CD4-positive, alpha-beta T cell treated with Interleukin-17A for 1 hour (primary cell): ENCODE data around the gene PRRT3.
"Not testable (repeated sequence)": the region's sequence is repeated elsewhere in the genome, so short reads cannot be mapped to it uniquely, and the experiment has no call there.

Experiments
- DNase-seq: peaks from one replicate; pipeline ENCODE4 v3.0.0-alpha.2; 2020

PRRT3 gene

GRCh38 chr3:9897408-9898372 is 54.5 kb downstream of the PRRT3 start:
- no peak for DNase-seq

DNA sequence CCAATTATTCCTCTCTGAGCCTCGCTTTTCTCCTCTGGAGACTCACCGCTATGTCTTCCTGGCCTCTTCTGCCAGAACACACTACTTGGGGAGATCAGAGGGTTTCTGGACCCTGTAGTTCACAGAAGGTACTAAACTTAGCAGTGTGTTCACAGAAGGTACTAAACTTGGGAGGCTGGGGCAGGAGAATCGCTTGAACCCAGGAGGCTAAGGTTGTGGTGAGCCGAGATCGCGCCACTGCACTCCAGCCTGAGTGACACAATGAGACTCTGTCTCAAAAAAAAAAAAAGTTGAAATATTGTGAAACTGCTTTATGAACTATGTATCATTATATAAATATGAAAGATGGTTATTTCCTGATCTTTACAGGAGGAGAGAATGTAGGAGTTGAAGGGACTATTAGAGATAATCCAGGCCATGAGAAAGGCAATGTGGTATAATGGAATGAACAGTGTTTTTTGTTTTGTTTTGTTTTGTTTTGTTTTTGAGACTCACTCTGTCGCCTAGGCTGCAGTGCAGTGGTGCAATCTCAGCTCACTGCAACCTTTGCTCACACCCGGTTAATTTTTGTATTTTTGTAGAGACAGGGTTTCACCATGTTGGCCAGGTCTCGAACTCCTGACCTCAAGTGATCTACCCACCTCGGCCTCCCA is 55.3 kb downstream of the PRRT3 start:
- not testable (repeated sequence) for DNase-seq

- DNase-seq: not testable (repeated sequence)
These were observed 56.5 kb downstream of the PRRT3 start for GRCh38 chr3:9895715-9896114.
